CD4-positive, alpha-beta T cell treated with Interferon alpha-2 for 1 hour (primary cell): Measurements from ENCODE around the gene S1PR1.
"Not testable (repeated sequence)": the region's sequence is repeated elsewhere in the genome, so short reads cannot be mapped to it uniquely, and the experiment has no call there.

Experiments
- DNase-seq, 2 donors: peaks; one replicate each; pipeline ENCODE4 v3.0.0-alpha.2; 2020 to 2022

The S1PR1 gene

DNA sequence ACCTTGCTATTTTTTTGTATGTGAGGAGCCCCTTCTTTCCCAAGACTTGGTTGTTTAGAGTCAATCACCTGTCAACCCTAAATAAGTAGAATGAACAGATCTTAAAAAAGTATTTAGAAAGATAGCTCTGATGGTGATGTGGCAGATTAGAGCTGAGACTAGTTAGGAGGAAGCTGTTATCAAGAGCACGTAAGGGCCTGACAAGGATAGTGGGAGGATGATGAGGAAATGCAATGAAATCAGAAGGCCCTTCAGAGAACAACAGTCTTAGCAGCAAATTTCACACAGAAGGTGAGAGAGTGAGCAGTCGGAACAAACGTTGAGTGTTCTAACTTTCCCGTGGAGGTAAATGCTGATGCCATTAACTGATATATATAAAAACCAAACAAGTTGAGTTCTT lies 15.9 kb upstream of the S1PR1 start:
- no peak for DNase-seq

GRCh38 chr1:101221945-101222429 lies 14.8 kb upstream of the S1PR1 start:
- no peak for DNase-seq

DNA sequence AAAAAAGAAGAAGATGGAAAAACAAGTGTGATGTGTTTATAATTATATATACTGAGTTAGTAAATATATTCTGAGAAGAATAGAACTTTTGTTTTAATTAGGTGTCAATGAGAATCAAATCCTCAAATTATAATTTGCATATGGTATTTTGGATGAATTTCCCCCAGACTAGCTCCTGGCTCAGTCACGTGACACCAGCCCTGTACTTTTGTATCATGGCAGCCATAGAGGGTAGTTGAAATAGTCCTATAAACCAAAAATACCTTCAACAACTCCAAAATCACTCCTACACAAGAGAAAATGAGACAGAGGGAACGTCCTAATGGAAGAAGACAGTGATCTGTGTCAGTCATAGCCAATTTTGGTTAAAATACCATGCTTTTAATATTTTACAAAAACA lies 9.0 kb upstream of the S1PR1 start:
- no peak for DNase-seq

DNA sequence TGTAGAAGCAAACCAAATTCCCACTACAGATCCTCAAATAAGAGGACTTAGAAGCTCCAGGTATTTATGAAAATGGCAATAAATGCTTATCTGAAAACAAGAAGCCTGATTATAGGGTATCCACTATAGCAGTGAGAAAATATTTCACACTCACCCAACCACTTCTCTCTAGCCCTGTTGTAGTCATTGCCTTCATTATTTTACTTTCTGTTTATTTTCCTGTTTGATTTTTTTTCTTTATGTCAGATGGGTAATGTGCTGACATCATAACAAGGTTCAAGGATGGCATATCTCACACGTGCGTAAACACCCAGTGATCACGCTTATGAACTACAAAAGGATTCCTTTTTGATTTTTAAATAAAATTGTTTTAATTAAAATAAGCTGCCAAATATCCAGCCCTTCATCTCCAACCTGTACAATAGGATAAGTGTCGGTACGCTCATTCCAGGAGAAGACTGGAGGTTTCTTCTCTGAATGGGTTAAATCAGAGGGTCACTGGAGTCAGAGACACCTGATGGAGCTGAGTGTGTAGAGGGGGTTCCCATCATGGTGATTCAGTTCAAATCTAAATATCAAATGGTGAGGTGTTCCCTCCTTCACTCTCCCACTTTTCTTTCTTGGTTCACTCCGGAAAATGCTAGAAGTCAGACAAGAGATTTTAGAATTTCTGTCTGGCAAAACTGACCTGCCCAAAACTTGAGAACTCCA lies 8.2 kb upstream of the S1PR1 start:
- DNase-seq, result no peak

- not testable (repeated sequence) for DNase-seq
These were observed 4.6 kb upstream of the S1PR1 start for GRCh38 chr1:101232182-101232581.

GRCh38 chr1:101233495-101233894 lies 3.3 kb upstream of the S1PR1 start:
- DNase-seq, result no peak

DNA sequence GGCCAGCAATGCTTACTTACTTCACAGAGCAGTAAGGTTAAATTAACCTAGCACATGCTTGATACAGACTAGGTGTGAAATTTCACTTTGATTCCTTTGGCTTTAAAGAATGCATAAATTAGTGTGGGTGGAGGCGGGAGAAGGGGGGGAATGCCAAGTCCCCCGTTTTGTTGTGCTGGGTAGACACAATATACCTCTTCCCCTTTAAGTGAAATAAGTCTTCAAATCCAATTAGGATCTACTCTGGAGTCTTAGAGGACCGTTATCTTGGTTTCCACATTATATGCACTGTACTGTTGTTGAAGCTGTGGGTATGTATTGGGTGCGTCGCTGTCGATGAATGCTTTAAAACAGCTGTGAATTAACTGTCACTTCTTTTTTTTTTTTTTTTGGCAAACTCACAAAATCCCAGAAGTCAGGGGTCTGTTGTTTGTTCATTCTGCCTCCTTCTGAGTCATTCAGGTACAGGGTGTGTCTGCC lies 1.6 kb upstream of the S1PR1 start:
- peak in 1 of 2 donors; percentile 32 for DNase-seq

DNA sequence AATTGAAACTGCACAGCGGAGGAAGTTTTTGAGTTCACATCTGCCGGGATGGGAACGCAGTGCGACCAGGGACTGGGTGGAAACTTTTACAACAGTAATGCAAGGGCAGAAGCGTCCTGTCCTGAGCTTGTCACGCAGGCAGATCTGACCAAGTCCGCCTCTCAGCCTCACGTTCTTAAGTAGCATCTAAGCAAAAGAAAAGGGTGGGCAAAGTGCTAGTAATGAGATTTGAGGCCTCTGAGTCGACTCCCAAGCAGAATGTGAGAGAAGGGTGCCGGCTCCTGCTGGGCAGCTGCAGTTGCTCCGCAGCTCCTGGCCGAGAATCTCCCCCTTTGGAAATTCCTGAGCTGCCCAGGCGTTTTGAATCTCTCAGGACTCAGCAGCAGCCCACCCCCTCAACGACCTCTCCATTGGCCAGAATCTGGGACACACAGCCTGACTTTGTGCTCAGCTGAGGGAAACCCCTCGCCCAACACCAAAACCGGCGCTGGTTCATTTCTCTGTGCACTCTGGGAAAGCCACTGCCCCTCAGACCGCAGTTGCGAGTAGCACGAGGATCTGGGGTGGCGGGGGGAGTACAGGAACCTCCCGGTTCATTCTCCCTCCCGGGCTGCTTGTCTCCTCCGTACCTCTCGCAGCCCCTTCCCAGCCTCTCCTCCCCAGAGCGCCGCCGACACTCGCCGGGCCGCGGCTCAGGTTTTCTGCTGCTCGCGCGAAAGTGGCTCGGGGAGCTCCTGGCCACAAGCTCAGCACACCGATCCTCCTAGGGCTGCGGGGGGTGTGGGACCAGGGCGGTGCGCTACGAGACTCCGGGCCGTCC lies 913 bp upstream of the S1PR1 start:
- DNase-seq, result peak; percentile 53 to 66

- DNase-seq, result peak in 1 of 2 donors; percentile 33
These were observed 514 bp downstream of the S1PR1 start for GRCh38 chr1:101237229-101237837.

- peak; percentile 55 to 56 for DNase-seq
These were observed 1.3 kb downstream of the S1PR1 start for GRCh38 chr1:101238031-101238628.

GRCh38 chr1:101238681-101239094 lies 1.9 kb downstream of the S1PR1 start:
- DNase-seq, result peak; percentile 80 to 88

DNA sequence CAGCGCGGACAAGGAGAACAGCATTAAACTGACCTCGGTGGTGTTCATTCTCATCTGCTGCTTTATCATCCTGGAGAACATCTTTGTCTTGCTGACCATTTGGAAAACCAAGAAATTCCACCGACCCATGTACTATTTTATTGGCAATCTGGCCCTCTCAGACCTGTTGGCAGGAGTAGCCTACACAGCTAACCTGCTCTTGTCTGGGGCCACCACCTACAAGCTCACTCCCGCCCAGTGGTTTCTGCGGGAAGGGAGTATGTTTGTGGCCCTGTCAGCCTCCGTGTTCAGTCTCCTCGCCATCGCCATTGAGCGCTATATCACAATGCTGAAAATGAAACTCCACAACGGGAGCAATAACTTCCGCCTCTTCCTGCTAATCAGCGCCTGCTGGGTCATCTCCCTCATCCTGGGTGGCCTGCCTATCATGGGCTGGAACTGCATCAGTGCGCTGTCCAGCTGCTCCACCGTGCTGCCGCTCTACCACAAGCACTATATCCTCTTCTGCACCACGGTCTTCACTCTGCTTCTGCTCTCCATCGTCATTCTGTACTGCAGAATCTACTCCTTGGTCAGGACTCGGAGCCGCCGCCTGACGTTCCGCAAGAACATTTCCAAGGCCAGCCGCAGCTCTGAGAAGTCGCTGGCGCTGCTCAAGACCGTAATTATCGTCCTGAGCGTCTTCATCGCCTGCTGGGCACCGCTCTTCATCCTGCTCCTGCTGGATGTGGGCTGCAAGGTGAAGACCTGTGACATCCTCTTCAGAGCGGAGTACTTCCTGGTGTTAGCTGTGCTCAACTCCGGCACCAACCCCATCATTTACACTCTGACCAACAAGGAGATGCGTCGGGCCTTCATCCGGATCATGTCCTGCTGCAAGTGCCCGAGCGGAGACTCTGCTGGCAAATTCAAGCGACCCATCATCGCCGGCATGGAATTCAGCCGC lies 2.5 kb downstream of the S1PR1 start:
- DNase-seq, result peak; percentile 50 to 75

GRCh38 chr1:101240041-101240430 lies 3.2 kb downstream of the S1PR1 start:
- peak in 1 of 2 donors; percentile 22 for DNase-seq

- DNase-seq, result no peak
These were observed 4.8 kb downstream of the S1PR1 start for GRCh38 chr1:101241485-101242225.

DNA sequence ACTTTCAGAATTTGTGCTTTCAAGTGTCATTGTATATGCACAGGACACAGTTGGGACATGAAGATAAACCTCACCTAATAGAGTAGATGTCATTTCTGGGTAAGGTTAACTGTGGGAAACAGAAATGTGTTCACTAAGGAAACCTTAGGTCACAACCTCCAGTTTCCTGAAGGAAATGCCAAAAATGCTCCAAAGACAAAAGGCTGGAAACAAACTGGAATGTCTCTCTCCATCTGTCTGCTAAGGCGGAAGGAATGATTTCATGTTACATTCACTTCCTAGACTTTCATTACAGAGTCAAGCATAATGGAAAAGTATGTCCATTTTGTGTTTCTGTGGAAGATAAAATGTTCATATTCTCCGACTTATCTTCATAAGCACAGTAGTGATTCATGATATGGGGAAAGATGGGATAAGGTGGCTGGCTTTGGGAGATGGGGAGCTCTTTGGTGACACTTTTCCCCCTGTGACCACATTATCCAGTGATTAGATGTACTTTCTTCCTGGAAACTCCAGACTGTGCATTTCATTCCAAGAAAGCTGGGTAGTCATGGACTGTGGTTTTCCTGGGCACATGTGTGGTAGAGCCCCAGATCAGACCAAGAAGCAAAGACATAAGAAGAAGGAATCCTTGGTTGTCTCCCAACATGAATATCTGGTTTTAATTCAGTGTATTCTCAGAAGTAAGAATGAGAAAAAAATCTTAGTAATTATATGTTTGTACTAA lies 5.7 kb downstream of the S1PR1 start:
- DNase-seq, result no peak

- no peak for DNase-seq
These were observed 6.9 kb downstream of the S1PR1 start for GRCh38 chr1:101243751-101244150.

GRCh38 chr1:101244842-101245241 lies 8.0 kb downstream of the S1PR1 start:
- no peak for DNase-seq

DNA sequence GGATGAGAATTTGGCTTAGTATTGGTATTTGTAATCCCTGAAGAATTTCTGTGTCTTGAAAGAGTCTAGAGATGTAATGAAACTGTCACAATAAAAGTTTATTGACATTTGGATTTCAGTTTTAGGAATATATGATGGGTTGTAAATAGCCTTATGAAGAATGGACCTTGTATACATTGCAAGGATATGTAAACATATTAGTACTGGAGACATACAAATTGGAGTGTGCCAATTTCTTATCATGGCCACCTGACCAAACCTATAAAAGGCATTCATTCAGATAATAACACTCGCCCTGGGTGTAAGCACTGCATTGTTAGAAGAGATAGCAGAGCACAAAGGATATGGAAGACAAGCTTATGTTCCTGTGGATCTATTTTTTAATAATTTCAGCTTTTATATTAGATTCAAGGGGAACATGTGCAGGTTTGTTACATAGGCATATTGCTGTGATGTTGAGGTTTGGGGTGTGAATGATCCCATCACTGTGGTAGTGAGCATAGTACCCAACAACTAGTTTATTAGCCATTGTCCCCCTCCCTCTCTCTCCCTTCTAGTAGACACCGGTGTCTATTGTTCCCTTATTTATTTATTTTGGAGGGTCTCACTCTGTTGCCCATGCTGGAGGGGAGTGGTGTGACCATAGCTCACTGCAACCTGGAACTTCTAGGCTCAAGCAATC lies 8.6 kb downstream of the S1PR1 start:
- DNase-seq, result no peak

DNA sequence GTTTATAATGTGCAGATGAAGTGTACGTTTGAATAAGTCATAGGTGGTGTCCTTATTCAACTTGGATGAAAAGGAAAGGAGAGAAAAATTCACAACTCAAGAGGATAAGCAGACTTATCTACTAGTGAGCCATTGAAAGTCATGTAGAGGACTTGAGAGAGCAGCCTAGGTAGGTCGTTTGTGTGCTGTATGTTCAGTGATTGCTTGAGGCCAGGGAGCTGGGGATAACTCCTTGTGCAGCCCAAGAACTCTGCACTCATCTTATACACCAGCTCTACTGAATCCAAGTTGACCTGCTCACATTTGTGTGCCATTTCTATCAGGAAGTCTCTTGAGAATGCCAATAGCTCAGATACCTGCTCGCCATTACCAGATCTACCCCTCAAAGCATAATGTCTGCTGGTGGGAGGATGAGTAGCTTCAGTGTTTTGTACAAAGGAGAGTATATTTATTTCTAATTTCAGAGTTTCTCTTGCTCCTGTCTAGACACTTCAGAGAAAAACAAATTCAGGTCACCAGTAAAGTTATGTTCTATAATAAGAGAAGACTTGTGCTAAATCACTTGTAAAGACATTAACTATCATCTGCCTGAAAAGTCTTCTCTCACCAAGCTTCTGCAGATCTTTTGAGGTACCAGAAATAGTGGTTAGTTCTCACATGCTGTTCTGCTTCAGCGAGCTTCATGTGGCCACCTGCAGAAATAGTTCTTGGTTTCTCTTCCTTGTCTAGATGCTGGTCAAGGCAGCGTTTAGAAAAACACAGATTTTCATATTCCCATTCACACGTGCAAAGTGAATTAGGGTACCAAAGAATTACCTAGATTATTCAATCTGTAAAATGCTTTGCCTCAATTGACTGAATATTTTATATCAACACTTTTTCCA lies 10.8 kb downstream of the S1PR1 start:
- DNase-seq, result peak in 1 of 2 donors; percentile 44
